ENCODE measurements around the gene NRBF2. TPM values are rescaled to one million over a fixed set of nuclear protein-coding genes. Genes with fewer than 3 reads are reported as not detected.

Gene NRBF2
- total RNA-seq, 1 experiment from 2014 or later = 24.9 TPM

- peaks cover 38% of the 10 kb centered on the region for H3K36me3 Mint-ChIP-seq (ENCODE audit: insufficient read depth, unreplicated experiment)
- H3K27me3 Mint-ChIP-seq (ENCODE audit: unreplicated experiment) = no peaks in the 10 kb centered on the region
- no peaks in the 10 kb centered on the region for H3K9me3 Mint-ChIP-seq (ENCODE audit: low read depth, unreplicated experiment)
- no peak for DNase-seq
- BruUV-seq (replicated peaks) = no TSS peak
- no peak overlapping the region for H3K4me3 Mint-ChIP-seq (ENCODE audit: low read depth, unreplicated experiment)
- H3K4me1 Mint-ChIP-seq (ENCODE audit: low read depth, unreplicated experiment) = no peaks in the 10 kb centered on the region
- CTCF ChIA-PET = no interaction called here
- H3K27ac Mint-ChIP-seq (ENCODE audit: unreplicated experiment) = no peak overlapping the region
- TF ChIP-seq CTCF (IDR thresholded peaks at IDR 0.05; ENCODE audit: unreplicated experiment) = no peak
- intact Hi-C loops (cut with micrococcal nuclease; ENCODE audit: unreplicated experiment) = no loop called here
These were observed 28.5 kb downstream of the NRBF2 start for GRCh38 chr10:63161592-63161991.

GRCh38 chr10:63164166-63164623, 31.1 kb downstream of the NRBF2 start:
- BruUV-seq (replicated peaks) = no TSS peak
- no peak for DNase-seq
- intact Hi-C loops (cut with micrococcal nuclease; ENCODE audit: unreplicated experiment) = no loop called here
- no peak for TF ChIP-seq CTCF (IDR thresholded peaks at IDR 0.05; ENCODE audit: unreplicated experiment)
- Mint-ChIP-seq H3K27ac (ENCODE audit: unreplicated experiment) (no peak overlapping the region), H3K4me1 (ENCODE audit: low read depth, unreplicated experiment) (no peaks in the 10 kb centered on the region), H3K4me3 (ENCODE audit: low read depth, unreplicated experiment) (no peak overlapping the region), H3K27me3 (ENCODE audit: unreplicated experiment) (no peaks in the 10 kb centered on the region), H3K9me3 (ENCODE audit: low read depth, unreplicated experiment) (no peaks in the 10 kb centered on the region), H3K36me3 (ENCODE audit: insufficient read depth, unreplicated experiment) (peaks cover 53% of the 10 kb centered on the region)
- CTCF ChIA-PET = interaction anchor here (2.9 kb wide), 1 partner anchor 466 kb away, joined by 26 read pairs; no protein-coding TSS in a partner anchor

- H3K4me3 Mint-ChIP-seq (ENCODE audit: low read depth, unreplicated experiment) = no peak overlapping the region
- BruUV-seq (replicated peaks) = no TSS peak
- H3K36me3 Mint-ChIP-seq (ENCODE audit: insufficient read depth, unreplicated experiment) = peaks cover 62% of the 10 kb centered on the region
- DNase-seq = no peak
- H3K4me1 Mint-ChIP-seq (ENCODE audit: low read depth, unreplicated experiment) = no peaks in the 10 kb centered on the region
- no peak overlapping the region for H3K27ac Mint-ChIP-seq (ENCODE audit: unreplicated experiment)
- intact Hi-C loops (cut with micrococcal nuclease; ENCODE audit: unreplicated experiment) = no loop called here
- TF ChIP-seq CTCF (IDR thresholded peaks at IDR 0.05; ENCODE audit: unreplicated experiment) = no peak
- H3K9me3 Mint-ChIP-seq (ENCODE audit: low read depth, unreplicated experiment) = no peaks in the 10 kb centered on the region
- H3K27me3 Mint-ChIP-seq (ENCODE audit: unreplicated experiment) = no peaks in the 10 kb centered on the region
- CTCF ChIA-PET = interaction anchor here (2.9 to 3.2 kb wide), 2 partner anchors 464 to 554 kb away, joined by 26 to 61 read pairs; no protein-coding TSS in a partner anchor
These were observed 32.1 kb downstream of the NRBF2 start for GRCh38 chr10:63165249-63165648.

- no peaks in the 10 kb centered on the region for H3K9me3 Mint-ChIP-seq (ENCODE audit: low read depth, unreplicated experiment)
- no TSS peak for BruUV-seq (replicated peaks)
- H3K4me3 Mint-ChIP-seq (ENCODE audit: low read depth, unreplicated experiment) = no peak overlapping the region
- CTCF ChIA-PET = interaction anchor here (0.6 to 3.2 kb wide), 22 partner anchors 9 to 700 kb away, joined by 3 to 61 read pairs (median 4); no protein-coding TSS in a partner anchor
- no peaks in the 10 kb centered on the region for H3K4me1 Mint-ChIP-seq (ENCODE audit: low read depth, unreplicated experiment)
- peak; percentile 55 for TF ChIP-seq CTCF (IDR thresholded peaks at IDR 0.05; ENCODE audit: unreplicated experiment)
- intact Hi-C loops (cut with micrococcal nuclease; ENCODE audit: unreplicated experiment) = loop anchor here (1.0 to 2.0 kb wide), 4 partner anchors 462 to 652 kb away; no protein-coding TSS in a partner anchor
- H3K27me3 Mint-ChIP-seq (ENCODE audit: unreplicated experiment) = no peaks in the 10 kb centered on the region
- H3K36me3 Mint-ChIP-seq (ENCODE audit: insufficient read depth, unreplicated experiment) = peaks cover 59% of the 10 kb centered on the region
- DNase-seq = peak; percentile 60
- H3K27ac Mint-ChIP-seq (ENCODE audit: unreplicated experiment) = no peak overlapping the region
These were observed 33.7 kb downstream of the NRBF2 start for GRCh38 chr10:63166742-63167258.

Measured in Calu3 (cell line).